Pons (tissue), 1 donor: Measurements from ENCODE around the gene SLC9A9.

Experiments
- DNase-seq: peaks from one replicate; pipeline ENCODE4 v3.0.0-alpha.2; 2016; ENCODE audit warnings: low spot score

SLC9A9 gene

GRCh38 chr3:143245692-143246091 is 602.6 kb downstream of the SLC9A9 start:
- DNase-seq, result no peak

- DNase-seq, result no peak
Measured at GRCh38 chr3:143244516-143245063, 603.7 kb downstream of the SLC9A9 start.

- no peak for DNase-seq
Measured at GRCh38 chr3:143243686-143244085, 604.6 kb downstream of the SLC9A9 start.

GRCh38 chr3:143242691-143243090 is 605.6 kb downstream of the SLC9A9 start:
- DNase-seq, result no peak

DNA sequence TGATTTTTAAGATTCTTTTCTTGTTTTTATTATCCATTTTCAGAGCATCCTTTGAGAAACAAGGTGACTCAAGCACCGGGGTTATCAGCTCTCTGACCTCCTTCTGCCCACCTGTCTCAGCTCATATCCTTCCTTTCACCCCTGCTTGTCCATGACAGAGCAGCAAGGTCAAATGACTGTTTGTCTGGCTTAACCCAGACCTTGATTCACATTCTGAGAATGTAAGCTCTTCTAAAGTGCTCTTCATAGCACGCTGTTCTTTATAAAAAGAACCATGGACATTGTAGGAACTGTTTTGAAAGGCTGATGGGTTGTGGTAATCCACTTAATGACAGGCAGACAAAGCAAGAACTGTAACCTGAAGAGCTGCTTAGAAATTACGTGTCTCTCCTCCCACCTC is 606.2 kb downstream of the SLC9A9 start:
- no peak for DNase-seq

DNA sequence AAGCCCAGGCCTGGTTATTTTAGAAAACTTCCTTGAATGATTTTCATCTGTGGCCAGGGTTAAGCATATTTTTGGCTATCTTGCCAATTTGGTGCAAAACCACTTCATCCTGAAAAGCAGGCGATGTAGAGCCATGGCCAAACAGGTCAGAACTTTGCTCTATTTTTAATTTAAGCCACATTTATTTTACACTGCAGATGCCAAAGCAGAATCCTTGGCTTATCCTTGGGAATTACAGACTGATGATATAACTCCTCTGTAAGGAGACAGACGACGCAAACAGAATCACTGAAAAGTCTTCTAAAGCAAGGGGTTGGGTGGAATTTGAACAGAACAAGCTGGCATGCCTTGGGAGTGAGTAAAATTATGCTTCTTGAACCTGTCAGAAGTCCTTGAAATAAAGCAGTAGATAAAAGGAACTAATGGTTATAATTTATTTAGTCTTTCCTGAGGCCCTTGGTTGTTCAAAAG is 606.8 kb downstream of the SLC9A9 start:
- no peak for DNase-seq

- no peak for DNase-seq
Measured at GRCh38 chr3:143240886-143241285, 607.4 kb downstream of the SLC9A9 start.

- DNase-seq, result no peak
Measured at GRCh38 chr3:143239031-143239430, 609.2 kb downstream of the SLC9A9 start.

GRCh38 chr3:143237077-143237627 is 611.1 kb downstream of the SLC9A9 start:
- no peak for DNase-seq

DNA sequence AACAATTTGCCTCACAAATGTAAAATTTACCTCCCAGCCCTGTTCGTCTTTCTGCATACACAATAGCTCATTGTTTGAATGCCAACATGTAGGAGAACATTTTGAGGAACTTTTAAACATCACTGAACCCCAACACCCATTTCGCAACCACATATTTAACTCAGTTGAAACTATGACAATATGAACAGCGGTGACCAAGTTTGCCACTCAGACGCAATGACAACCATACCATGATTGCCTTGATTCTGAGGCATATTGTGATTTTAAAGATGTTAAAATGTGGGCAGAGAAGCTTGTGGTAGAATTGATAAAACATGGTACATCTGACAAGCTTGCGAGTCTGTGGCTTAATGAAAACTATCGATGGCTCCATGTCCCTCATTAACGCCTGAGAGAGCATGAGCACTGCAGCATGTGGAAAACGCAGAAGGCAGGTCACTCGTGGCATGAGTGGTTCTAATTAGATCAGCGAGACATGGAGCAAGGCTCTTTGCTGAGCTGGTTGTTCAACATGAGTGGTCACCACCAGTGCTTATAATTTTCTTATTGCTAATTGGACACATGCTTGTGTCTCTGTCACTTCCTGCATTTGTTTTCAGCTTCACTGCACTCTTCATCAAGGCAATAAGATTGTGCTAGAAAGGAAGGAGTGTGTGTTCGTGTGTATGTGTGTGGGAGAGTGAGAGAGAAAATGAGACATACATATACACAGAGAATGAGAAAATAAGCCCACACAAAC is 611.9 kb downstream of the SLC9A9 start:
- no peak for DNase-seq

GRCh38 chr3:143235614-143236204 is 612.6 kb downstream of the SLC9A9 start:
- DNase-seq, result no peak

DNA sequence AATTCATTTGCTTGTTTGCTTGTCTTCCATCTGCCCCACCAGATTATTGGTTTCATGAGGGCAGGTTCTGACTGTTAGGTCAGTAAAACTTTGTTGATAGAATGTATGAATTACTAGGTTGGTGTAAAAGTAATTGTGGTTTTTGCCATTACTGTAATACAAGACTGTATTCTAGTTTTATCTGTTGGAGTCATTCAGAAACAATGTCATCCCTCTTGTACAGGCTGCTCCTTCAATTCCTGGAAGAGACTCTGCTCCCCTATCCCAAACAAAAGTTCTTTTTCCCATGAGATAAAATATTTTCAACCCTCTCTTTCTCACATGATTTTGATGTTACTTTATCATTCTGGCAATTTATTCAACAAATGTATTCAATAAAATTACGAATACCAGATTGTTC is 613.7 kb downstream of the SLC9A9 start:
- DNase-seq, result no peak

- DNase-seq, result no peak
Measured at GRCh38 chr3:143232981-143233380, 615.3 kb downstream of the SLC9A9 start.

DNA sequence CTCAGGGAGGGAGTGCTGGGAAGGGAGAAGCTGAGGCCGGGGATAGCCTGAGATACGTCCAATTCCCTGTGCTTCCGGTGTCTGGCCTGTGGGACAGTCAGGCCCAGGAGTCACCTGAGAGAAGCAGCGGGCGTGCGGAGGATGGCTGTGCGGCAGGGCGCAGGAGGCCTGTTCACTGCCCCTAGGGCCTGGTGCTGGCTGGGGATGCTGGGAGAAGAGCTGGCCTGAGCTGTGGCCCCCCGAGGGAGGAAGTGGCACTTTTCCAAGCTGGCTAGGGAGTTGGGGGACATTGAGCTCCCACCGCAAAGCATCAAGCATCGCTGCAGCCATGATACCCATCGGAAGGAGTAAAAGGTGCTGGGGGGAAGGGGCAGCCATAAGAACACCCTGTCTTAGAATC is 619.9 kb downstream of the SLC9A9 start:
- DNase-seq, result no peak

DNA sequence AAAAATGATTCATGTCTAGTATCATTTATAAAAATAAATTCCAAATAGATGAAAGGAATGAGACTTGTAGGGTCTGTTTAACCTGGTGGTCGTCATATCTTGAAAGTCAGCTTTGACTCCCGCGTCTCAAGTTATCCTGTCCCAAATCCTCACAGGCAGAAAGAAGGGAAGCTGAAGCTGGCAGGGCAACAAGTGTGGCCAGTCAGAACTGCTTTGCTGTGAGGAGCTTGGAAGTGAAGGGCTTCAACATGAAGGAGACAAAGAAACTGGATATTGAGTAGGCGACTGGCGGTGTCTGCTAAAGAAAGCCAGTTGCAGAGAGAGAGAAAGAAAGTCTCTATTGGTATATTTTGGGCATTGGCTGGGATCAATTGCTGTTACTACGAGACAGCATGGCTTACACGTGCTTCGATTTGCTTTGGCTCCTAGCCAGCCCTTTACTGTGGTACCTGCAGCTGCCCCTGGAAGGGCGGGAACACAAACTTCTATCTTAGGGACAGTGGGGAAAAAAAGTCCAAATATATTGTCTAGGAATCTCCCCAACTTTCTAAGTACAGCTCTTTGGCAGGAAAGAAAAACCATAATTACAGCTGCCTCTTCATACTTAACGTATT is 621.5 kb downstream of the SLC9A9 start:
- DNase-seq, result peak; percentile 32

- no peak for DNase-seq
Measured at GRCh38 chr3:143224716-143225115, 623.6 kb downstream of the SLC9A9 start.

- DNase-seq, result no peak
Measured at GRCh38 chr3:143222981-143223380, 625.3 kb downstream of the SLC9A9 start.

DNA sequence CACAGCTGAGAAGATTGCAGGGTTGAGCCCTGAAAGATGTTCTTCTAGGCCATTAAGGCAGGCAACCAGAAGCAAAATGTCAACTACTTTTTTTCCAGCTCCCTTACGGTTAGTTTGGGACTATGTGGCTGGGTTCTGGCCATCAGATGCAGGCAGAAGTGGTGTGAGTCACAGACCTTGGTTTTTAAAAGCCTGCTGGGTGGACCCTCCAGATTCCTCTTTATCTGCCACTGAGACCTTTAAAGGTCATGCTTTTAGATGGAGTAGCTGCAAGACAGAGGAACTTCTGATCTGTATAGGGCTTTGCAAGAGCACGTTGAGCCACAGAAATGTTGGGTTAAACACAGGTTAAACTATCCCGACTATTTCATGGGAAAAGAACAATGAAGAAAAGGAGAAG is 625.8 kb downstream of the SLC9A9 start:
- DNase-seq, result no peak

GRCh38 chr3:143221446-143221845 is 626.8 kb downstream of the SLC9A9 start:
- no peak for DNase-seq

- no peak for DNase-seq
Measured at GRCh38 chr3:143220741-143221140, 627.5 kb downstream of the SLC9A9 start.

DNA sequence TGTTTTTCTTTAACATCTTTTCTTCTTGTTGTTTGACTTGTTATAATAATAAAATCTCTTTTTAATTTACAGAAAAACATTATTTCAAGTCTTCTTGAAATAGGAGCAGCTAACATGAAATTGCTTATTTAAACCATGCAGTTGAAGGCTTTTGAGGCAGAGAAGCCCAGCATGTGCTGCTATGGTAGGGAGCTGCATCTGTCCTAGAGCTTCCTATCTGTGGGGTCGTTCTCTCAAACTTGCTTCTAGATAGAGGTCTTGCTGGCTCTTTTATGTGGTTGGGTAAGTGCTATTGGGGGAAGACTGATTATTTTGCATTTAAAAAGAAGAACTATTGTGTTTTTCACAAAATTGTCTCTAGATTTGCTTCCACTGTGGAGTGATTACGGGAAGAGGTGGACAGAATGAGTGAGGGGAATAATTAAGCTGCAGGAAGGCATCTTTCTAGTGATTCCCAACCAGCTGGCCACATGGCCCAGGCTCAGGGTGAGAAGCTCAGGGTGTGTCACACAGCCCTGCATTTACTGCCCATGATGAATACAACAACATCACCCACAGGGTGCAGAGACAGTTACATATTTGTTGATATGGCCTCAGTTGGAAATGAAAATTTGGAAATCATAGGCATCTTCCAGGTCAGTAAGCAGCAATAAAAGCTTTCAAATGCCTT is 630.0 kb downstream of the SLC9A9 start:
- DNase-seq, result no peak

DNA sequence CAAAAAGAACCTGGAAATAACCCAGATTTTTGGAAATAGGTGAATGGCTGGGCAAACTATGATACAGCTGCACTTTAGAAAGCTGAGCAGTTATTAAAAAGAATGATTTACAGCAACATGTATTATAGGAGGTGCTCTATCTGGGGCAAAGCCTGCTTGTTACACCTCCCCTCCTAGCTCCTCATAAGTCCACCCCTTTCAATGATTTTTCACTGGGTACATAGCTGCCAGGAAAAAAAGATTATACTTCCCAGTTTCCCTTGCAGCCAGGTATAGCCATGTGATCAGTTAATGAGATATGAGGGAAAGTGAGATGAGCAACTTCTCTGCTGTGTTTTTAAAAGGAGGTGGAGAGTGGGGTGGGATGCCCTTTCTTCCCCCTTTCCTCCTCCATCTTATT is 631.0 kb downstream of the SLC9A9 start:
- DNase-seq, result no peak
